K562 (cell line): Measurements from ENCODE around the gene KLHL33. TPM values are rescaled to one million over a fixed set of nuclear protein-coding genes. Genes with fewer than 3 reads are reported as not detected.

Experiments used
- ATF1 ChIP-seq, 2 experiments: fragments of 450-650 bp in 1 of 2; IDR thresholded peaks; 2 replicates each; pipeline ENCODE4 v1.6.1; 2016; ENCODE audit warnings: missing compliant biosample characterization in 1 of 2, missing genetic modification characterization in 1 of 2
- CSDE1 ChIP-seq, 2 experiments: fragments of 450-650 bp; IDR thresholded peaks; 2 replicates each; pipeline ENCODE4 v1.6.1; 2016; ENCODE audit warnings: mild to moderate bottlenecking in 1 of 2
- E2F5 ChIP-seq: sonication (generic); formaldehyde crosslinking; IDR thresholded peaks from 2 replicates; pipeline ENCODE4 v1.8.0; 2022; ENCODE audit warnings: mild to moderate bottlenecking, missing genetic modification reagents
- EGR1 ChIP-seq: fragments of 450-650 bp; conservative IDR thresholded peaks from 2 replicates; pipeline ENCODE4 v1.6.1; 2017; ENCODE audit warnings: mild to moderate bottlenecking
- ETV1 ChIP-seq: fragments of 450-650 bp; conservative IDR thresholded peaks from 2 replicates; pipeline ENCODE4 v1.6.1; 2016; ENCODE audit warnings: missing genetic modification characterization, control low read depth, low read depth, missing compliant biosample characterization
- EWSR1 ChIP-seq: fragments of 450-650 bp; IDR thresholded peaks from 2 replicates; pipeline ENCODE4 v1.6.1; 2018; ENCODE audit warnings: borderline replicate concordance, mild to moderate bottlenecking, low read depth, moderate library complexity; ENCODE audit not compliant: partially characterized antibody
- NFIC ChIP-seq: fragments of 450-650 bp; IDR thresholded peaks from 2 replicates; pipeline ENCODE4 v1.6.1; 2017; ENCODE audit warnings: mild to moderate bottlenecking, inconsistent platforms
- polyA plus RNA-seq, 8 experiments: library from polyadenylated mRNA; depleted of rRNA in 4 of 8; stranded (reverse) in 5 of 8; unstranded in 3 of 8; fragments of >200 nt; fragmentation: Nextera tagmentation in 2 of 8; fragmentation: Illumina TruSeq in 1 of 8; extraction: Ambion mirVana in 2 of 8; extraction: Trizol in 1 of 8; gene quantifications; 2 replicates each; pipeline versions ENCODE4 v1.2.1 to v1.2.3, GENCODE V29; 2011 to 2014; ENCODE audit warnings: inconsistent platforms in 1 of 8, missing spikeins in 1 of 8
- total RNA-seq, 7 experiments: library from RNA; depleted of rRNA in 6 of 7; stranded (reverse); fragments of >200 nt in 6 of 7; fragmentation: Illumina TruSeq in 2 of 7; extraction: Trizol in 2 of 7; gene quantifications; 2 replicates each; pipeline versions ENCODE4 v1.2.1 to v1.2.3, GENCODE V29; 2011 to 2021; ENCODE audit warnings: low replicate concordance in 1 of 7
- TF ChIP-seq, protein P1 (sequence below): sonication (generic); formaldehyde crosslinking; IDR thresholded peaks from 2 replicates; pipeline ENCODE4 v1.8.0; 2022; ENCODE audit warnings: missing genetic modification reagents, mild to moderate bottlenecking, moderate library complexity, borderline replicate concordance
- TF ChIP-seq, protein P2 (sequence below): fragments of 450-650 bp; IDR thresholded peaks from 2 replicates; pipeline ENCODE4 v1.6.1; 2016; ENCODE audit warnings: mild to moderate bottlenecking, moderate library complexity
- TF ChIP-seq, protein P3 (sequence below): fragments of 250-450 bp; sonication (Bioruptor Pico); IDR thresholded peaks from 2 replicates; pipeline ENCODE4 v1.5.0; 2020; ENCODE audit warnings: mild to moderate bottlenecking

Gene KLHL33
- total and polyA plus RNA-seq, 9 of the 15 experiments (the other 6 are each of a cell fraction or from before 2014, with no cell fraction given) = 0.04 to 0.27 (median 0.13) TPM; not detected in 6

GRCh38 chr14:20454516-20455354, 18.8 kb upstream of the KLHL33 start, which contains the start of the genes APEX1 and OSGEP (continued):
- no peak for TF ChIP-seq CSDE1 (IDR thresholded peaks at IDR 0.05)
- TF ChIP-seq, protein P1, sequence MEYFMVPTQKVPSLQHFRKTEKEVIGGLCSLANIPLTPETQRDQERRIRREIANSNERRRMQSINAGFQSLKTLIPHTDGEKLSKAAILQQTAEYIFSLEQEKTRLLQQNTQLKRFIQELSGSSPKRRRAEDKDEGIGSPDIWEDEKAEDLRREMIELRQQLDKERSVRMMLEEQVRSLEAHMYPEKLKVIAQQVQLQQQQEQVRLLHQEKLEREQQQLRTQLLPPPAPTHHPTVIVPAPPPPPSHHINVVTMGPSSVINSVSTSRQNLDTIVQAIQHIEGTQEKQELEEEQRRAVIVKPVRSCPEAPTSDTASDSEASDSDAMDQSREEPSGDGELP = peak; percentile 45; the same call in 1 of the 2 replicates
- TF ChIP-seq, protein P2, sequence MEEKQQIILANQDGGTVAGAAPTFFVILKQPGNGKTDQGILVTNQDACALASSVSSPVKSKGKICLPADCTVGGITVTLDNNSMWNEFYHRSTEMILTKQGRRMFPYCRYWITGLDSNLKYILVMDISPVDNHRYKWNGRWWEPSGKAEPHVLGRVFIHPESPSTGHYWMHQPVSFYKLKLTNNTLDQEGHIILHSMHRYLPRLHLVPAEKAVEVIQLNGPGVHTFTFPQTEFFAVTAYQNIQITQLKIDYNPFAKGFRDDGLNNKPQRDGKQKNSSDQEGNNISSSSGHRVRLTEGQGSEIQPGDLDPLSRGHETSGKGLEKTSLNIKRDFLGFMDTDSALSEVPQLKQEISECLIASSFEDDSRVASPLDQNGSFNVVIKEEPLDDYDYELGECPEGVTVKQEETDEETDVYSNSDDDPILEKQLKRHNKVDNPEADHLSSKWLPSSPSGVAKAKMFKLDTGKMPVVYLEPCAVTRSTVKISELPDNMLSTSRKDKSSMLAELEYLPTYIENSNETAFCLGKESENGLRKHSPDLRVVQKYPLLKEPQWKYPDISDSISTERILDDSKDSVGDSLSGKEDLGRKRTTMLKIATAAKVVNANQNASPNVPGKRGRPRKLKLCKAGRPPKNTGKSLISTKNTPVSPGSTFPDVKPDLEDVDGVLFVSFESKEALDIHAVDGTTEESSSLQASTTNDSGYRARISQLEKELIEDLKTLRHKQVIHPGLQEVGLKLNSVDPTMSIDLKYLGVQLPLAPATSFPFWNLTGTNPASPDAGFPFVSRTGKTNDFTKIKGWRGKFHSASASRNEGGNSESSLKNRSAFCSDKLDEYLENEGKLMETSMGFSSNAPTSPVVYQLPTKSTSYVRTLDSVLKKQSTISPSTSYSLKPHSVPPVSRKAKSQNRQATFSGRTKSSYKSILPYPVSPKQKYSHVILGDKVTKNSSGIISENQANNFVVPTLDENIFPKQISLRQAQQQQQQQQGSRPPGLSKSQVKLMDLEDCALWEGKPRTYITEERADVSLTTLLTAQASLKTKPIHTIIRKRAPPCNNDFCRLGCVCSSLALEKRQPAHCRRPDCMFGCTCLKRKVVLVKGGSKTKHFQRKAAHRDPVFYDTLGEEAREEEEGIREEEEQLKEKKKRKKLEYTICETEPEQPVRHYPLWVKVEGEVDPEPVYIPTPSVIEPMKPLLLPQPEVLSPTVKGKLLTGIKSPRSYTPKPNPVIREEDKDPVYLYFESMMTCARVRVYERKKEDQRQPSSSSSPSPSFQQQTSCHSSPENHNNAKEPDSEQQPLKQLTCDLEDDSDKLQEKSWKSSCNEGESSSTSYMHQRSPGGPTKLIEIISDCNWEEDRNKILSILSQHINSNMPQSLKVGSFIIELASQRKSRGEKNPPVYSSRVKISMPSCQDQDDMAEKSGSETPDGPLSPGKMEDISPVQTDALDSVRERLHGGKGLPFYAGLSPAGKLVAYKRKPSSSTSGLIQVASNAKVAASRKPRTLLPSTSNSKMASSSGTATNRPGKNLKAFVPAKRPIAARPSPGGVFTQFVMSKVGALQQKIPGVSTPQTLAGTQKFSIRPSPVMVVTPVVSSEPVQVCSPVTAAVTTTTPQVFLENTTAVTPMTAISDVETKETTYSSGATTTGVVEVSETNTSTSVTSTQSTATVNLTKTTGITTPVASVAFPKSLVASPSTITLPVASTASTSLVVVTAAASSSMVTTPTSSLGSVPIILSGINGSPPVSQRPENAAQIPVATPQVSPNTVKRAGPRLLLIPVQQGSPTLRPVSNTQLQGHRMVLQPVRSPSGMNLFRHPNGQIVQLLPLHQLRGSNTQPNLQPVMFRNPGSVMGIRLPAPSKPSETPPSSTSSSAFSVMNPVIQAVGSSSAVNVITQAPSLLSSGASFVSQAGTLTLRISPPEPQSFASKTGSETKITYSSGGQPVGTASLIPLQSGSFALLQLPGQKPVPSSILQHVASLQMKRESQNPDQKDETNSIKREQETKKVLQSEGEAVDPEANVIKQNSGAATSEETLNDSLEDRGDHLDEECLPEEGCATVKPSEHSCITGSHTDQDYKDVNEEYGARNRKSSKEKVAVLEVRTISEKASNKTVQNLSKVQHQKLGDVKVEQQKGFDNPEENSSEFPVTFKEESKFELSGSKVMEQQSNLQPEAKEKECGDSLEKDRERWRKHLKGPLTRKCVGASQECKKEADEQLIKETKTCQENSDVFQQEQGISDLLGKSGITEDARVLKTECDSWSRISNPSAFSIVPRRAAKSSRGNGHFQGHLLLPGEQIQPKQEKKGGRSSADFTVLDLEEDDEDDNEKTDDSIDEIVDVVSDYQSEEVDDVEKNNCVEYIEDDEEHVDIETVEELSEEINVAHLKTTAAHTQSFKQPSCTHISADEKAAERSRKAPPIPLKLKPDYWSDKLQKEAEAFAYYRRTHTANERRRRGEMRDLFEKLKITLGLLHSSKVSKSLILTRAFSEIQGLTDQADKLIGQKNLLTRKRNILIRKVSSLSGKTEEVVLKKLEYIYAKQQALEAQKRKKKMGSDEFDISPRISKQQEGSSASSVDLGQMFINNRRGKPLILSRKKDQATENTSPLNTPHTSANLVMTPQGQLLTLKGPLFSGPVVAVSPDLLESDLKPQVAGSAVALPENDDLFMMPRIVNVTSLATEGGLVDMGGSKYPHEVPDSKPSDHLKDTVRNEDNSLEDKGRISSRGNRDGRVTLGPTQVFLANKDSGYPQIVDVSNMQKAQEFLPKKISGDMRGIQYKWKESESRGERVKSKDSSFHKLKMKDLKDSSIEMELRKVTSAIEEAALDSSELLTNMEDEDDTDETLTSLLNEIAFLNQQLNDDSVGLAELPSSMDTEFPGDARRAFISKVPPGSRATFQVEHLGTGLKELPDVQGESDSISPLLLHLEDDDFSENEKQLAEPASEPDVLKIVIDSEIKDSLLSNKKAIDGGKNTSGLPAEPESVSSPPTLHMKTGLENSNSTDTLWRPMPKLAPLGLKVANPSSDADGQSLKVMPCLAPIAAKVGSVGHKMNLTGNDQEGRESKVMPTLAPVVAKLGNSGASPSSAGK = peak; percentile 91
- TF ChIP-seq EWSR1 = no peak
- 0 out of 2 replicates have a peak, but pooled peaks have one; percentile 1 for TF ChIP-seq E2F5 (CRISPR knock-in tag)
- peak; percentile 82 for TF ChIP-seq EGR1
- TF ChIP-seq, protein P3, sequence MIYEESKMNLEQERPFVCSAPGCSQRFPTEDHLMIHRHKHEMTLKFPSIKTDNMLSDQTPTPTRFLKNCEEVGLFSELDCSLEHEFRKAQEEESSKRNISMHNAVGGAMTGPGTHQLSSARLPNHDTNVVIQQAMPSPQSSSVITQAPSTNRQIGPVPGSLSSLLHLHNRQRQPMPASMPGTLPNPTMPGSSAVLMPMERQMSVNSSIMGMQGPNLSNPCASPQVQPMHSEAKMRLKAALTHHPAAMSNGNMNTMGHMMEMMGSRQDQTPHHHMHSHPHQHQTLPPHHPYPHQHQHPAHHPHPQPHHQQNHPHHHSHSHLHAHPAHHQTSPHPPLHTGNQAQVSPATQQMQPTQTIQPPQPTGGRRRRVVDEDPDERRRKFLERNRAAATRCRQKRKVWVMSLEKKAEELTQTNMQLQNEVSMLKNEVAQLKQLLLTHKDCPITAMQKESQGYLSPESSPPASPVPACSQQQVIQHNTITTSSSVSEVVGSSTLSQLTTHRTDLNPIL (CRISPR knock-in tag) = no peak
- TF ChIP-seq ETV1 (tag) = peak; percentile 75; the same call in 1 of the 2 replicates
- no peak for TF ChIP-seq ATF1 (CRISPR knock-in tag; IDR thresholded peaks at IDR 0.05)
- TF ChIP-seq ATF1 (tag; IDR thresholded peaks at IDR 0.05) = peak; percentile 93
- TF ChIP-seq NFIC = peak; percentile 32; the same call in 1 of the 2 replicates
